CD4-positive, alpha-beta memory T cell (primary cell): ENCODE measurements around the gene TMEM259. TPM values are rescaled to one million over a fixed set of nuclear protein-coding genes. Genes with fewer than 3 reads are reported as not detected.

Experiments
- CTCF ChIA-PET: fragments of 350-600 bp; sonication (Branson Sonifier 250); formaldehyde crosslinking; loops from one replicate; lab custom pipeline; 2021; ENCODE audit warnings: inconsistent platforms; ENCODE audit not compliant: partially characterized antibody; lab: Charles Lee
- POLR2A ChIA-PET: fragments of 350-600 bp; sonication (Branson Sonifier 250); formaldehyde crosslinking; loops from one replicate; lab custom pipeline; 2021; ENCODE audit not compliant: partially characterized antibody; lab: Charles Lee
- DNase-seq, 5 donors: peaks; one replicate each; pipeline versions ENCODE4 v3.0.0 to v3.0.0-alpha.2; 2020 to 2022; ENCODE audit warnings: mixed read lengths in 1 of 5
- H3K27ac ChIP-seq: one replicate; pipeline ENCODE4 v1.7.0; 2013; ENCODE audit warnings: low read depth, low read length
- H3K27me3 ChIP-seq: 2 replicates; pipeline ENCODE4 v1.7.0; 2013; ENCODE audit warnings: mild to moderate bottlenecking, low read length, moderate library complexity; ENCODE audit not compliant: insufficient read depth
- H3K36me3 ChIP-seq: 2 replicates; pipeline ENCODE4 v1.7.0; 2013; ENCODE audit warnings: mild to moderate bottlenecking, low read length, moderate library complexity; ENCODE audit not compliant: insufficient read depth
- H3K4me1 ChIP-seq: 2 replicates; pipeline ENCODE4 v1.7.0; 2013; ENCODE audit warnings: mild to moderate bottlenecking, low read length, moderate library complexity; ENCODE audit not compliant: insufficient read depth
- H3K4me3 ChIP-seq, 2 donors: one replicate each; pipeline ENCODE4 v1.7.0; 2013; ENCODE audit warnings: low read length in 2 of 2, mild to moderate bottlenecking in 1 of 2
- H3K9me3 ChIP-seq, 2 donors: one replicate each; pipeline ENCODE4 v1.7.0; 2013; ENCODE audit warnings: low read length in 2 of 2, control low read depth in 1 of 2; ENCODE audit not compliant: control insufficient read depth in 1 of 2
- H3K27ac Mint-ChIP-seq, 7 donors: one replicate each; pipeline ENCODE4 v1.8.0; 2020 to 2021; ENCODE audit warnings: mixed read lengths in 7 of 7, mild to moderate bottlenecking in 6 of 7, inconsistent platforms in 3 of 7, moderate library complexity in 3 of 7
- H3K27me3 Mint-ChIP-seq, 2 donors: one replicate each; pipeline ENCODE4 v1.8.0; 2020 to 2021; ENCODE audit warnings: mixed read lengths in 2 of 2
- H3K36me3 Mint-ChIP-seq, 2 donors: one replicate each; pipeline ENCODE4 v1.8.0; 2020 to 2021; ENCODE audit warnings: mixed read lengths in 2 of 2, inconsistent platforms in 1 of 2, mild to moderate bottlenecking in 1 of 2
- H3K4me1 Mint-ChIP-seq, 4 donors: one replicate each; pipeline ENCODE4 v1.8.0; 2020 to 2021; ENCODE audit warnings: mixed read lengths in 4 of 4, mild to moderate bottlenecking in 1 of 4
- H3K4me3 Mint-ChIP-seq, 8 donors: one replicate each; pipeline ENCODE4 v1.8.0; 2020 to 2021; ENCODE audit warnings: mixed read lengths in 8 of 8, mild to moderate bottlenecking in 7 of 8, moderate library complexity in 6 of 8, inconsistent platforms in 3 of 8
- H3K9me3 Mint-ChIP-seq, 8 donors: one replicate each; pipeline ENCODE4 v1.8.0; 2020 to 2021; ENCODE audit warnings: mixed read lengths in 8 of 8, mild to moderate bottlenecking in 5 of 8, inconsistent platforms in 3 of 8, moderate library complexity in 1 of 8
- intact Hi-C: fragments of 100-400 bp; cut with micrococcal nuclease; formaldehyde crosslinking; loops from one replicate; pipeline ENCODE4 v1.15.1; 2023
- polyA plus RNA-seq, 2 donors: library from polyadenylated mRNA; unstranded; fragments of 300-500 nt; fragmentation: Illumina TruSeq; gene quantifications; one replicate each; pipeline ENCODE4 v1.2.3, GENCODE V29; 2021
- total RNA-seq, 2 experiments: library from RNA; stranded (reverse); gene quantifications; one replicate each; pipeline ENCODE4 v1.2.3, GENCODE V29; 2021

Gene TMEM259
- total and polyA plus RNA-seq, 4 experiments from 2014 or later: 40.5 to 329 (median 196) TPM

- Mint-ChIP-seq H3K27ac (no peak overlapping the region), H3K4me1 (peaks cover 4 to 18% (median 8%) of the 10 kb centered on the region in 4 donors), H3K9me3 (no peaks in the 10 kb centered on the region), H3K4me3 (no peak overlapping the region), H3K27me3 (no peaks in the 10 kb centered on the region), H3K36me3 (peaks cover 0 to 9% of the 10 kb centered on the region in 2 donors)
- DNase-seq: peak in 1 of 5 donors; percentile 29
- Histone ChIP-seq H3K4me3 (no peak overlapping the region), H3K36me3 (no peaks in the 10 kb centered on the region), H3K27ac (no peak overlapping the region), H3K9me3 (no peaks in the 10 kb centered on the region), H3K27me3 (no peaks in the 10 kb centered on the region), H3K4me1 (peaks cover 21% of the 10 kb centered on the region)
- ChIA-PET CTCF (interaction anchor here (1.0 to 6.5 kb wide), 4 partner anchors 36 to 402 kb away, joined by 3 to 118 read pairs (median 8); no protein-coding TSS in a partner anchor), POLR2A (no interaction called here)
- intact Hi-C loops: loop anchor here (5.0 kb wide), 1 partner anchor 57 kb away; no protein-coding TSS in a partner anchor
Measured at GRCh38 chr19:980133-980998, 40.6 kb downstream of the TMEM259 start.

GRCh38 chr19:979318-979741 is 41.6 kb downstream of the TMEM259 start:
- H3K9me3 Mint-ChIP-seq: no peaks in the 10 kb centered on the region
- POLR2A ChIA-PET: no interaction called here
- CTCF ChIA-PET: interaction anchor here (6.5 kb wide), 1 partner anchor 57 kb away, joined by 118 read pairs; no protein-coding TSS in a partner anchor

GRCh38 chr19:977058-977464 is 43.9 kb downstream of the TMEM259 start:
- Histone ChIP-seq H3K27me3 (no peaks in the 10 kb centered on the region), H3K9me3 (no peaks in the 10 kb centered on the region), H3K4me1 (no peaks in the 10 kb centered on the region), H3K4me3 (no peak overlapping the region), H3K27ac (no peak overlapping the region), H3K36me3 (no peaks in the 10 kb centered on the region)
- Mint-ChIP-seq H3K4me1 (no peaks in the 10 kb centered on the region), H3K27me3 (no peaks in the 10 kb centered on the region), H3K4me3 (no peak overlapping the region), H3K27ac (no peak overlapping the region), H3K9me3 (peaks cover 0 to 2% (median 0%) of the 10 kb centered on the region in 8 donors), H3K36me3 (peaks cover 3 to 6% of the 10 kb centered on the region in 2 donors)
- ChIA-PET POLR2A (no interaction called here), CTCF (no interaction called here)
- DNase-seq: peak in 1 of 5 donors; percentile 3
- intact Hi-C loops: no loop called here

More at GRCh38 chr19:979318-979741, 41.6 kb downstream of the TMEM259 start:
- Histone ChIP-seq H3K4me3 (no peak overlapping the region), H3K36me3 (no peaks in the 10 kb centered on the region), H3K27ac (no peak overlapping the region), H3K9me3 (no peaks in the 10 kb centered on the region), H3K27me3 (no peaks in the 10 kb centered on the region), H3K4me1 (peaks cover 12% of the 10 kb centered on the region)
- peak in 1 of 5 donors; percentile 14 for DNase-seq
- H3K27ac Mint-ChIP-seq: no peak overlapping the region
- peaks cover 0 to 2% of the 10 kb centered on the region in 2 donors for H3K36me3 Mint-ChIP-seq
- H3K4me3 Mint-ChIP-seq: no peak overlapping the region
- no peaks in the 10 kb centered on the region for H3K27me3 Mint-ChIP-seq
- intact Hi-C loops: no loop called here
- H3K4me1 Mint-ChIP-seq: peaks cover 0 to 10% (median 1%) of the 10 kb centered on the region in 4 donors

- ChIA-PET POLR2A (no interaction called here), CTCF (interaction anchor here (0.6 kb wide), 1 partner anchor 50 kb away, joined by 4 read pairs; no protein-coding TSS in a partner anchor)
- DNase-seq: peak in 1 of 5 donors; percentile 10
- Histone ChIP-seq H3K4me1 (no peaks in the 10 kb centered on the region), H3K27ac (no peak overlapping the region), H3K27me3 (no peaks in the 10 kb centered on the region), H3K9me3 (no peaks in the 10 kb centered on the region), H3K4me3 (no peak overlapping the region), H3K36me3 (no peaks in the 10 kb centered on the region)
- Mint-ChIP-seq H3K36me3 (peaks cover 3 to 7% of the 10 kb centered on the region in 2 donors), H3K9me3 (peaks cover 0 to 2% (median 0%) of the 10 kb centered on the region in 8 donors), H3K27me3 (no peaks in the 10 kb centered on the region), H3K4me3 (no peak overlapping the region), H3K27ac (no peak overlapping the region), H3K4me1 (no peaks in the 10 kb centered on the region)
- intact Hi-C loops: no loop called here
Measured at GRCh38 chr19:976476-976875, 44.4 kb downstream of the TMEM259 start.

GRCh38 chr19:974564-975257 is 46.2 kb downstream of the TMEM259 start:
- Histone ChIP-seq H3K27ac (no peak overlapping the region), H3K36me3 (no peaks in the 10 kb centered on the region), H3K27me3 (no peaks in the 10 kb centered on the region), H3K9me3 (peaks cover 0 to 7% of the 10 kb centered on the region in 2 donors), H3K4me3 (no peak overlapping the region), H3K4me1 (no peaks in the 10 kb centered on the region)
- ChIA-PET POLR2A (no interaction called here), CTCF (no interaction called here)
- Mint-ChIP-seq H3K4me1 (no peaks in the 10 kb centered on the region), H3K9me3 (peaks cover 0 to 9% (median 6%) of the 10 kb centered on the region in 8 donors), H3K36me3 (peaks cover 8 to 16% of the 10 kb centered on the region in 2 donors), H3K27ac (no peak overlapping the region), H3K4me3 (no peak overlapping the region), H3K27me3 (no peaks in the 10 kb centered on the region)
- intact Hi-C loops: no loop called here
- peak in 1 of 5 donors; percentile 14 for DNase-seq

- POLR2A ChIA-PET: interaction anchor here (1.2 kb wide), 1 partner anchor 10 kb away, joined by 4 read pairs; the partner anchor contains the start of gene WDR18
- Histone ChIP-seq H3K4me3 (no peak overlapping the region), H3K27me3 (no peaks in the 10 kb centered on the region), H3K4me1 (no peaks in the 10 kb centered on the region), H3K27ac (no peak overlapping the region), H3K9me3 (peaks cover 0 to 7% of the 10 kb centered on the region in 2 donors), H3K36me3 (no peaks in the 10 kb centered on the region)
- H3K27me3 Mint-ChIP-seq: no peaks in the 10 kb centered on the region
- H3K9me3 Mint-ChIP-seq: peaks cover 0 to 9% (median 6%) of the 10 kb centered on the region in 8 donors
- H3K4me1 Mint-ChIP-seq: no peaks in the 10 kb centered on the region
- no peak overlapping the region for H3K4me3 Mint-ChIP-seq
- CTCF ChIA-PET: interaction anchor here (1.0 to 1.9 kb wide), 3 partner anchors 8 to 110 kb away, joined by 3 to 7 read pairs (median 3); no protein-coding TSS in a partner anchor
- no peak overlapping the region for H3K27ac Mint-ChIP-seq
- intact Hi-C loops: no loop called here
- DNase-seq: peak in 1 of 5 donors; percentile 13
- H3K36me3 Mint-ChIP-seq: peaks cover 8 to 16% of the 10 kb centered on the region in 2 donors
Measured at GRCh38 chr19:973726-974563, 47.0 kb downstream of the TMEM259 start.
